Activated gamma-delta T cell treated with Interleukin-2 at 50 U/mL for 16 hours (primary cell): ENCODE measurements around the gene RABAC1.
"Not testable (repeated sequence)": the region's sequence is repeated elsewhere in the genome, so short reads cannot be mapped to it uniquely, and the experiment has no call there.

ENCODE experiments used
- DNase-seq: peaks from one replicate; pipeline ENCODE4 v3.0.0-alpha.2; 2020

Gene RABAC1, protein sequence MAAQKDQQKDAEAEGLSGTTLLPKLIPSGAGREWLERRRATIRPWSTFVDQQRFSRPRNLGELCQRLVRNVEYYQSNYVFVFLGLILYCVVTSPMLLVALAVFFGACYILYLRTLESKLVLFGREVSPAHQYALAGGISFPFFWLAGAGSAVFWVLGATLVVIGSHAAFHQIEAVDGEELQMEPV

DNA sequence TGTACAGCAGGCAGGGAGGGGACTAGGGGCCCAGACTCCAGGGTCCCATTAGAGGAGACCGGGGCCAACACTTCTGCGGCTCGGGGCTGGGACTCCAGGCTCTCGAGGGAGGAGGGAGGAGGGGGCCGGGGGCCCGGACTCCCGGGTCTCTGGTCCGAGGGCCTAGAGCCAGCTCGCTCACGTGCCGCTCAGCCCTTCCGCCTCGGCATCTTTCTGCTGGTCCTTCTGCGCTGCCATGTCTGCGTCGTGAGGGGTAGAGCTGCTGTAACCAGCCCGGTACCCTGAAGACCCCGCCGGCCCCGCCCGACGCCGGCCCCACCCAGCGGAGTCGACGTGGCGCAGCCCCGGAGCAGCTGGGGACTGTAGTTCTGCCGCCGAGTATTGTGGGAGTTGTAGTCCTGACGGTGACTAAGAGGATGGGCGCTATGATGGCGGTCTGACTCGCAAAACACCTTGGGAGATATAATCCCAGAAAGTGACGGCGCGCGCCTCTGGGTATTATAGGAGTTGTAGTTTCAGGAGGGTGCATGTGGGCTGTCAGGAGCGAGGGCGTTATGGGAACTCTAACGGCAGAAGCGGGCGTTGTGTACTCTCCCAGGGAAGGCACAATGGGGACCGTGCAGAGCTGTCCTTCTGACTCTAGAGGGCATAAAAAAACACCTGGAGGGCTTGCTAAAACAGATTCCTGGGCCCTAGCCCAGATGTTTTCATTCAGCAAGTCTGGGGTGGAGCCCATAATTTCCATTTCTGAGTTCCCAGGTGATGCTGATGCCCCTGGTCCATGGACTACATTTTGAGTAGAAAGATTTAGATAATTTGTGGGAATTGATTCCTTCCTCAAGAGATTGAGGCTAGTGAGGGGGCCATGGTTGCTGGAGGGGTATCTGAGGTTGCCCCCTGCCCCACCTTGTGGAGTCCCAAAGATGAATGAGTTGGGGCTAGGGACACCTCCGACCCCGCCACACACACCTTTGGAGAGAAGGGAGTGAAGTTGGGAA, at the start of gene RABAC1:
Gene RABAC1, minus strand, starts transcription at position 266 of the 998 bp plus-strand sequence. Its CDS starts 29 bp downstream, at position 237.
- peak; percentile 84 for DNase-seq

DNA sequence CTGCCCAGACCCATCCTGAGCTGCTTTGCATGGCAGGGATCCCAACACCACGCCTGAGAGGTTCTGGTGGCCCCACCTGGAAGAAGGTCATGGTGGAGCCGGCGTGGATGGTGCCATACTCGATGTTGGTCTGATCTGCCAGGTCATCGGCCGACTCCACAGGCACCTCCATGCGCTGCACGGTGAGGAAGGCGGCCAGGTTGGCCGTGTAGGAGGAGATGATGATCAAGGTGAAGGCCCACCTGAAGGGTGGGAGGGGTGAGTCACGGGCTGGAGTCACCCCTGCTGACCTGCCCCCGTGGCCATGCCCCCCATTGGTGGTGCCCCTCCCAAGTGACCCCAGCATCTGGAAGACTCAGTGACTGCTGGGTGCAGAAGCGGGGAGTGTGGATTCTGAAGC, 47.4 kb upstream of the RABAC1 start:
- no peak for DNase-seq

DNA sequence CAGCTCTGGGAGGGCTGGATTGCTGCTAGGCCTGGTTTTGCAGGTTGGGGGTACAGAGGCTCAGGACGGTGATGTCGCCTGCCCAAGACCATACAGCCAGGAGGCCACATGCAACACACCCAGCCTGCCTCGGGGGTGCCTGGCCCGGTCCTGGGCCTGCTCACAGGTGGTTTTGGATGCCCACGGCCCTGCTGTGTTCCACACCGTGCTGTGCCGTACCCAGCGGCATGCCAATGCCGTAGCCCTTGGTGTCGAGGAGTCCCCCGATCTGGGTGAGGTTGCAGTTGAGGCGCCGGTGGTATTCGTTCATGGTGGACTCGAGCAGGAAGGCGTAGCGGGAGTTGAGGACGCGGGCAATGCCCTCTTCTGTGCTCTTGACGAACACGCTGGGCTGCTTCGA, 46.4 kb upstream of the RABAC1 start:
- DNase-seq, result no peak

DNA sequence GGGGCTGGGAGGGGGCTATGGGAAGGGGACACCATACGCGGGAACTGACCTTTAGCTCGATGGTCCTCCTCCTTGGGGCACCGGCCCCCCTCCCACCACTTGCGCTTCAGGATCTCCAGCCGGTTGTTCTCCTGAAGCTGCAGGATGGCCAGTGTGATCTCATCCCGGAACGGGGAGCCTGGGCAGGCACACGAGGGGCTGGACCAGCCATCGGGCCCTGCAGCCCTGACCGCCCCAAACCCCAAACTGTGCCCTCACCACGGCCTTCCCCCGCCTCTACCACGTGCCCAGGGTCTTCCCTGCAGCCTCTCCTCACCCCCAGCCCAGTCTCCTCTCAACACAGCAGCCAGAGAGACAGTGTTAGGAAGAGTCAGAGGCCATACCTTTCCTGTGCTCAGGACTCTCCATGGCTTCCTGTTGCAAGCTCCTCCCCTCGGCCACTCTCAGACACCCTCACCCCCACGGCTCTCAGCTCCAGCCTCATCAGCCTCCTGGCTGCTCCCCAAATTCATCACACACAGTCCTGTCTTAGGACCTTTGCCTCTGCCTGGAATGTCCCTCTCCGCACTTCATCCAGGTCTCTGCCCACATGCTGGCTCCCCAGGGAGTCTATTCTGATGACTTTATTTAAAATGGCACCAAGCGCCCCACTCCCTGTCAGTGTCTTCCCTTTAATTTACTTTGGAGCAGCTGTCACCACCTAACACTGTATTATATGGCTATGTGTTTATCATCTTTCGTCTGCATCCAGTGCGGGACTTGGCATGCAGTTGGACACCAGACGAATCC, 44.6 kb upstream of the RABAC1 start:
- no peak for DNase-seq

DNA sequence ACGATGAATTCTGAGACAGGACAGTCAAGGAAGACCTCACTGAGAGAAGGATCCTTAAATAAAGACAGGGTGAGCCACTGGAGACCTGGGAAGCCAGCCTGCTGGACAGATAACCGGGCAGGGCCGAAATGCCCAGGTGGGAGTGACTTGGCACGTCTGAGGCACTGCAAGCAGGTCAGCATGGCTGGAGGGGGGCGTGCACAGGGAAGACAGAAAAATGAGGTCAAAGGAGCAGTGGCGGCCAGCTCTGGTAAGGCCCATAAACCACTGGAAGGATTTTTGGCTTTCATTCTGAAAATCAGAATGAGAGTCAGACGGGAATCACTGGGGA, 40.7 kb upstream of the RABAC1 start:
- DNase-seq, result no peak

- no peak for DNase-seq
Observed at GRCh38 chr19:41999071-41999877, 40.2 kb upstream of the RABAC1 start.

DNA sequence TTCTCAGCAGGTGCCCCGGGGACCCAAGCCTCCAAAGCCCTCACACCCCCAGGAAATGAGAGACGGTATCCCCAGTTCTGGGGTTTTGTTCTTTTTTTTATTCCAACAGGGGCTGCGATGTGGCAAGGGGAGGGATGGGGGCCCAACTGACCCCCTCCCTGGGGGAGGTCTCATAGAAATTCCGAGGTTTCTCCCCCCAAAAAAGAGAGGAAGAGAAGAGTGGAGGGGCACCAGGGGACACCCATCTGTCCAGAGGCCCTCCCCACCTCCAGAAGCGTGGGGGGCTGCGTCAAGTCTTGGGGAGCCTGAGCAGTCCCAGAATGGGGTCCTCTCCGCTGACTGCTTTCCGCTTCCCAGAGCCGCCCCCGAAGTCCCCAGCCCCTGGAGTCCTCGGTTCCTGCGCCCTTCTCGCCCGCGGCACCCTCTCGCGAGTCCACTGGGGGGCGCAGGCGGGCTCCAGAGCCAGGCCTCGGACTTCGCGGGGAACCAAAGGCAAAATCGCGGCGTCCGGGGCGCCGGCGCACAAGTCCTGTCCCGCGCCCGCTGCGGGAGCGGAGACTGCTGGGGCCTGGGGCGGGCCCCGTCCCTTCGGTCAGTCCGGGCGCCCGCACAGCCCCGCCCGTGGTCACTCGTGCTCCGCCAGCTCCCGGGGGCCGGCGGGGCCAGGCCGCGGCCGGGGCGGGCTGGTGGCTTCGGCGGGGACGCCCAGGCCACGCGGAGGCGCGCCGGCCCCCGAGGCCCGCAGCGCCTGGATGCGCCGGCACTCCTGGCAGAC, 39.3 kb upstream of the RABAC1 start:
- DNase-seq, result no peak

DNA sequence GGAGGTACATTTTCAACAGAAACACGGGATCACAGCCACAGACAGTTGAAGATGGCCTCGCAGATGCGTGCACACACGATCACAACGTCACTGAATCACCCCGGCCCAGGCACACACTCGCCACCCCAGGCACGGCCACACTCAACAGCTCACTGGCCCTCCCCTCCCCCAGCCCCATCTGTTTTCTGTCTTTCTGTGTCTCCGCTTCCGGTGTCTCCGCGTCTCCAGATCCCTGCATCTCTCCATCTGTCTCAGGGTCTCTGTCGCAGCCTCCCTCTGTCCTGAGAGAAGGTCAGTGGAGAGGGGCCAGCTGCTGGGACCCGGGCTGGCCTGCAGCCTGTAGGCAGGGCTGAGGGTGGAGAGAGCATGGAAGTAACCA, 38.7 kb upstream of the RABAC1 start:
- no peak for DNase-seq

DNA sequence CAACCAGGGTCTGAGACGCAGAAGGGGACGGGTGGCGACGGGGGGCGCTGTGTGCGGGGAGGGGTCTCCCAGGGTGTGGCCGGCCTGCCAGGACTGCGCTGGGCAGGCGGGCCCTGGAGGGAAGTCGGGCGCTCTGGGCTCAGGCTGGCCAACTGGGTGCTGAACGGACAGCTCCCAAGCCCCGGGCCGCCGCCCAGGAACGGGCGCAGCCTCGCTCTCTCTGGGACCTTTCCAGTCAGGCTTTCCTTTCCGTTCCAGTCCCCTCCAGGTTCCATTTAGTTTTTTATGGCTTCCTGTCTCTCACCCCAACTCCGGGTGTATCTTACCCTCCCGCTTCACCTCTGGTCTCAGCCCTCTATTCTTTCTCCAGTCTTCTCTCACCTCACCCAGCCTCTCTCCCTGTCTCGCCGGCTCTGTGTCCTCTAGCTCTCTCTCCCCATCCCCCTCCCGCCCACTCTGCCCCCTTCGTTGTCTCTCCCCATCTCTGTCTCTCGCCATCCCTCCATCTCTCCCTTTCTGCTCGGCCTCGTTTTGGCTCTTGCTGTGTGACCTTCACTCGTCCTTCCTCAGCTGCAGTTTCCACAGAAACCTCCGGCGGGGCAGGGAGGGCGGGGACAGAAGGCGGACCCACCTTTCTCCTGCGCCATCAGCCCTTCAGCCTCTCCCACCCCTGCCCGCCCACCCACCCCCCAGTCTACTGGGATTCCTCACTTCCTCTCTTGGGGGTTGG, 38.2 kb upstream of the RABAC1 start:
- peak; percentile 28 for DNase-seq

- DNase-seq, result no peak
Observed at GRCh38 chr19:41995959-41996797, 37.1 kb upstream of the RABAC1 start.

DNA sequence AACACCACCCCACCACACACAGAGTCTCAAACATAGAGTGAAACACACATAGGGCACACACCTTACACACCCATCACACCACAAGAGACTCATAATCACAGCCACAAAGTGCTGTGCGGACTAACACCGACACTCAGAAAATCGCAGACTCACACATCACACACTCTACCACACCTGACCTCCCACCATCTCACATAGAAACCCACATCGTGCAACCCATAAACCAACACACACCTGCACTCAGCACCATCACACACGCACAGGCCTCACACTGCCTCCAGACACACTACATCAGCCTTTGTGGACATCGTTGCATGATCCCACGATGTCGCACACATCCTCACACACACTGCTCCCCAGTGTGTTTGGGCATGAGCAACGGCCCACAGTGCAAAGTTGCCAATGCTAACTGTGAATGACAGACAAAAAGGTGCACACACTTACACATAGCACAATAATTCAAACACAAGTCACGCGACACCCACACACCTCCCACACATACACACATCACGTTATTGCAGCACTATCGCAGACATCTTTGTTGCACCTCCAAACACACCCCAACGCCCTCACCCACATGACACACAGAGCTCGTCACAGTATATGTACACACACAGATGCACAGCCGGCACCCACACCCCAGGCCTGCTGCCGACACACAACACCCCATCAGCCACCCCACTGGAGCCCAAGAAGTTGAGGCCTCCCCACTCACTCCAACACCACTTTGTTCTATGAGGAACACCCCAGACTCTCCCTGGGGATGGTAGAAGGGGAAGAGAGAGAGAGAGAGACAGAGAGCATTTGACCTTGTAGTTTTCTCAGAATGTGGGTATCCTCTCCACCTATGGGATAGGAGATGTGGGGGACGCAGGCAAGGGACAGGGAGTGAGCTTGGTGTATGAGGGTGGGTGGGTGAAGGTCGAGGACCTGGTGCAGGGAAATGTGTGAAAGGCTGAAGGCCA, 36.2 kb upstream of the RABAC1 start:
- no peak for DNase-seq

DNA sequence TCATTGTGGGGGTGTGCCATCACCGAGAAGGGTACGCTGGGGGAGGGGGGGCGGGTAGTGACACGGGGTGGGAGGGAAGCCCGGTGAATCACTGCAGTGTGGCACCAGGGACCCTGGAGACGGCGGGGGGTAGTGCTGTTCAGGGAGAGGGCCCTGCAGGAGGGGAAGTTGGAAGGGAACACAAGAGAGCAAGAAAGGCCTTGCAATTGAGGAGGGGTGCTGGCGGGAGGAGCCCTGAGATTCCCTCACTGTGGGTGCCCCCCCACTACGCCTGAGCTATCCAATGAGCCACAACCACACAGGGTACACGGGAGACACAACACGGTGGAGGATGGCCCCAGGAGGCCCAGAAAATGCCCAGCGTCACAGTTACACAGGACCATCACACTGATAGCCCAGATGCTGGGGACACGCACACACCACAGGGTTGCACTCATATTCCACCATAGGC, 35.4 kb upstream of the RABAC1 start:
- DNase-seq, result no peak

DNA sequence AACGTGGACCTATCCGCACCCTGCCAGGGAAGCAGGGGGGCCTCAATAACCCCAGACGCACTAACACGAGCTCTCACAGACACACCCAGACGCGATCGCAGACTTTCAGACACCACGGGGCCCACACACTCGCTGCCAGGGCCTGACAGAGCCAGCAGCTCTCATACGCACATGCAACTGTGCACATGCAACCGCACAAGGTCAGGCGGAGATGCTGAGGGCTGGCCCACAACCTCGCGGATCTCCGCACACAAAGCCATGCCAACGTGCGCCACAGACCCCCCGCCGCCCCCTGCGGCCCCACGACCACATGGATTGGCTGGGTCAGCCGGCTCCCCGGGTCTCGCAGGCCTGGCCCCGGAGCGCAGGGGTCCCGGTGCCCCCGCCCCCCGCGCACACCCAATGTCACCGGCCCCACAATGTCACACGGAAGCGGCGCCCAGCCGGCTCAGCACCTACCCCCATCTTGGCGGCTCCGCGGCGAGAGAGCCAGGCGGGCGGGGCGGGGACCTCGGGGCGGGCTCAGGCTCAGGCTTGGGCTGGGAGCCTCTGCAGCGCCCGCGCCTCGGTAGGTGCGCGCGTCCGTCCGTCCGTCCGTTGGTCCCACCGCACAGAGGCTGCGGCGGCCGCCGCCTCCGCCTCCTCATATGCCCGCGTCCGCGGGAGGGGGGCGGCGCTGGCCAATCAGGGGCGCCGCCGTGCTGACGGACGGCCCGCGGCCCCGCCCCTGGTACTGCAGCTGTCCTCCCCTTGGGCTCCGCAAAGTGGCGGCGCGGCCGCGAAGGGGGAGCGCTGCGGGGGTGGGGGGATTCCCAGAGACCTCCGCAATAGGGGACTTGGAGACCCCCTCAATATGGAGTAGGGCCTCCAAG, 34.7 kb upstream of the RABAC1 start, which contains the start of gene ATP1A3:
Gene ATP1A3, minus strand, starts transcription at position 619 of the 872 bp plus-strand sequence. Its CDS starts 154 bp downstream, at position 465.
- peak; percentile 53 for DNase-seq

DNA sequence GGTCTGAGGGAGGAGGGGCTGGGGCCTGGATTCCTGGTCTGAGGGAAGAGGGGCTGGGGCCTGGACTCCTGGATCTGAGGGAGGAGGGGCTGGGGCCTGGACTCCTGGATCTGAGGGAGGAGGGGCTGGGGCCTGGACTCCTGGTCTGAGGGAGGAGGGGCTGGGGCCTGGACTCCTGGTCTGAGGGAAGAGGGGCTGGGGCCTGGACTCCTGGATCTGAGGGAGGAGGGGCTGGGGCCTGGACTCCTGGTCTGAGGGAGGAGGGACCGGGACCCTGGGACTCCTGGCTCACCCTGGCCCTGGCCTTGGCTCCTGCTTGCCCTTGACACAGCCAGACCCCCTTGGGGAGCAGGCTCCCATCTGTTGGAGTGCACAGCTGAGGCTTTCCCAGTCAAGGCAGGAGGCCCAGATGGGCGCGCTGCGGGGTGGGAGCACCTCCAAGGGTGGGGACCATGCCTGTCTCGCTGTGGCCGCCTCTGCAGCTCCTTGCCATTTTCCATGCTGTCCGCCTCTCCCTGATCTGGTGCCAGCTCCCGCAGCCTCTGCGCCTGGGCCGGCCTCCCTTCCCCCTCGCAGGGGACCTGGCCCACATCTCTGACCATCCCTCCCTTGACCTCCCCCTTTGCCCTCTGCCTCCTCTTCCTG, 32.9 kb upstream of the RABAC1 start:
- not testable (repeated sequence) for DNase-seq

DNA sequence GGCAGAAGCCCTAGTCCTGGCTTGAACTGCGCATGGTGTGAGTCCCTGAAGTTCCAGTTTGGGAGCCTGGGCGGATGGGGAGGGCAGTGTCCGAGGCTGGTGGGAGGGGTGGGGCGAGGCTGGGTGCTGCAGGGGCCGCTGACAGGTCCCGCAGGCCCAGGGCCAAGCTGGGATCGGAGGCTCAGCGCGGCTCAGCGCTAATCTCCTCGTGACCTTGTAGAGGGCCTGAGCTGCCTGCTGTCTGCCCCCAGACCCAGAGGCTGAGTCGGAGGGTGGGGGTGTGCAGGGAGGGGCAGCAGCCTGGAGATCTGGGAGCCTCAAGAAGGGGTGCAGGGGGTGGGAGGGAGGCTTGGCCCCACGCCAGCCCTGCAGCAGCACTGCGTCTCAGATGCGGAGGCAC, 31.9 kb upstream of the RABAC1 start:
- DNase-seq, result no peak

- DNase-seq, result no peak
Observed at GRCh38 chr19:41990615-41991014, 31.5 kb upstream of the RABAC1 start.

DNA sequence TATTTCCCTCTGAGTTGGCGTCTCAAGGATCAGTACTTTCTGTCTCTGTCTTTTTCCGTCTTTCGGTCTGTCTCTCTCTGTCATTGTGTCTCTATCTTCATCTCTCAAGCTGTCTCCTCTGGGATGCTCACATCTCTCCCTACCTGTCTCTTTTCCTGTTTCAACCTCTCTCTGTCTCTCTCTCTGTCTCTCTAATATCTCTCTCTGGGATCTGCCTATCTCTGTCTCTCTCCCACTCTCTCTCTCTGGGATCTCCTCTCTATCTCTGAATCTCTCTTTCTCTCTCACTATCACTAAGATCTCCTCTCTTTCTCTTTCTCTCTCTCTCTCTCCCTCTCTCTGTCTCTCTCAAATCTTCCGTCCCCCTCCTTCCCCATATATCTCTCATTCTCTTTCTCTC, 30.9 kb upstream of the RABAC1 start:
- no peak for DNase-seq
